ENCODE data around the gene GLTP. TPM values are rescaled to one million over a fixed set of nuclear protein-coding genes. Genes with fewer than 3 reads are reported as not detected.

Gene GLTP
- total RNA-seq, 1 experiment from 2014 or later: 55.2 TPM

DNA sequence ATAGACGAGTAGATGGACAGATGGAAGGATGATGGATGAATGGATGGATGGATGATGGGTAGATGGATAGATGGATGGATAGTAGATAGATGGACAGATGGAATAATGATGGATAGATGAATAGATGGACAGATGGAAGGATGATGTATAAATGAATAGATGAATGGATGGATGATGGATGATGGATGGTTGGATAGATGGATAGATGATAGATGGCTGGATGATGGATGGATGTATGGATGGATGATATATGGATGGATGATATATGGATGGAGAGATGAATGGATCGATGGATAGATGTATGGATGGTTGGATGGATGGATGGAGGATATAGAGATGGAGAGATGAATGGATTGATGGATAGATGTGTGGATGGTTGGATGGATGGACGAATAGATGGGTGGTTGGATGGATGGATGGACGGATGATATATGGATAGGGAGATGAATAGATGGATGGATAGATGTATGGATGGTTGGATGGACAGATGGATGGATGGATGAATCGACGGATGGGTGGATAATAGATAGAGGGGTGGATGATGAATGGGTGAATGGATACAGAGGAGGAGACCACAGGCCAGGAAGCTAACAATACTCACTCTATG, 66.4 kb downstream of the GLTP start:
- no peak for DNase-seq (ENCODE audit: low read depth in 1 of 2, low spot score in 2 of 2)
- Histone ChIP-seq H3K27ac (no peak overlapping the region), H3K36me3 (no peaks in the 10 kb centered on the region), H3K4me1 (replicated peaks) (peaks cover 2% of the 10 kb centered on the region), H3K27me3 (replicated peaks) (no peaks in the 10 kb centered on the region; the same call in 1 of the 2 replicates), H3K4me3 (no peak overlapping the region), H3K9me3 (replicated peaks) (0 out of 2 replicates have a peak, but pooled peaks cover 3% of the 10 kb centered on the region)

DNA sequence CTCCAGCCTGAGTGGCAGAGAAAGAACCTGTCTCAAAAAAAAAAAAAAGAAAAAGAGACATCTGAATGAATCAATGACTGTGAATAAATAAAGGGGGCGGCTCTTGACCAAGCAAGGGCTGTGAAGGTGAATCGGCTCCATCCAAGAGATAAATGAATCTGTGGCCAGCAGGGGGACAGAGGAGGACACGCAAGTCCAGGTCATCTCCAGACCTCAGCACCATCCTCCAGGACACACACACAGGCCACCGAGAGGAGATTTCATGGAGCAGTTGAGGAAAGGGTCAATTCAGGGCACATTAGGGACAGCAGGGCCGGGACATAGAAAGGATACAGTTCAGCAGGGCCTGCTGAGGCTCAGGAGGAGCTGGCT, 68.7 kb downstream of the GLTP start:
- H3K9me3 ChIP-seq (replicated peaks): 0 out of 2 replicates have a peak, but pooled peaks cover 3% of the 10 kb centered on the region
- no peak for DNase-seq (ENCODE audit: low read depth in 1 of 2, low spot score in 2 of 2)
- H3K36me3 ChIP-seq: no peaks in the 10 kb centered on the region
- H3K27ac ChIP-seq: no peak overlapping the region
- no peaks in the 10 kb centered on the region for H3K27me3 ChIP-seq (replicated peaks)
- H3K4me1 ChIP-seq (replicated peaks): no peaks in the 10 kb centered on the region
- H3K4me3 ChIP-seq: no peak overlapping the region

DNA sequence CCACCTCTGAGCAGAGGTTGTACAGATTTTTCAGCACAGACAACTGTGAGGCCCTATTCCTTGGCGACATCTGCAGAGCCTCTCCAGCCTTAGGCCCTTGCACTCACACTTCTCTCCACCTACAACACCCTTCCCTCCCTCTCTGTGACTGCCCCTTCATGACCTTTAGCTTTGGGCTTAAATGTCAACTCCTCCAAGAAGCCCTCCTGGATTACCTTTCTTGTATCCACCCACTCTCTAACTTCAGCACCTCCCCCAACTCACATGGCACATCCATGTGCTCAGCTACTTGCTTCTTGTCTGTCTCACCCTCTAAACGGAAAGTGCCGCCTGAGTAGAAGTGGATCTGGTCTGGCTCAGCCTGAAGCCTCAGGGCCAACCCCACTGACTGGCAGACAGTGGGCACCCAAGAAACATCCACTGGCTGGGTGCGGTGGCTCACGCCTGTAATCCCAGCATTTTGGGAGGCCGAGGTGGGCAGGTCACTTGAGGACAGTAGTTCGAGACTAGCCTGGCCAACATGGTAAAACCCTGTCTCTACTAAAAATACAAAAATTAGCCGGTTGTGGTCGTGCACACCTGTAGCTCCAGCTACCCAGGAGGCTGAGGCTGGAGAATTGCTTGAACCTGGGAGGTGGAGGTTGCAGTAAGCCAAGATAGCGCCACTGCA, 69.3 kb downstream of the GLTP start:
- DNase-seq (ENCODE audit: low read depth in 1 of 2, low spot score in 2 of 2): no peak
- Histone ChIP-seq H3K36me3 (no peaks in the 10 kb centered on the region), H3K9me3 (replicated peaks) (0 out of 2 replicates have a peak, but pooled peaks cover 3% of the 10 kb centered on the region), H3K4me1 (replicated peaks) (no peaks in the 10 kb centered on the region), H3K27me3 (replicated peaks) (no peaks in the 10 kb centered on the region), H3K4me3 (no peak overlapping the region), H3K27ac (no peak overlapping the region)

DNA sequence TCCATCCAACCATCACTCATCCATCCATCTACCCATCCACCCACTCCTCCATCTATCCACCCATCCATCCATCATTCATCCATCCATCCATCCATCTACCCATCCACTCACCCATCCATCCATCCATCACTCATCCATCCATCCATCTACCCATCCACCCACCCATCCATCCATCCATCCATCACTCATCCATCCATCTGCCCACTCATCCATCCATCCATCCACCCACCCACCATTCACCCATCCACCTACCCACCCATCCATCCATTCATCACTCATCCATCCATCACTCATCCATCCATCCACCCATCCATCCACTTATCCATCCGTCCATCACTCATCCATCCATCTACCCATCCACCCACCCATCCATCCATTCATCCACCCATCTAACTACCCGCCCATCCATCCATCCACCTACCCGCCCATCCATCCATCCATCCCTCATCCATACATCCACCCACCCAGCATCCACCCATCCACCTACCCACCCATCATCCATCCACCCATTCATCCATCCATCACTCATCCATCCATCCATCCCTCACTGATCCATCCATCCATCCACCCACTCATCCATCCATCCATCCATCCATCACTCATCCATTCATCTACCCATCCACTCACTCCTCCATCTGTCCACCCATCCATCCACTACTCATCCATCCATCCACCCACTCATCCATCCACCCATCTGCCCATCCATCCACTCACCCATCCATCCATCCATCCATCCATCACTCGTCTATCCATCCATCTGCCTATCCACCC, 71.3 kb downstream of the GLTP start:
- H3K27me3 ChIP-seq (replicated peaks): no peaks in the 10 kb centered on the region
- no peaks in the 10 kb centered on the region for H3K4me1 ChIP-seq (replicated peaks)
- 0 out of 2 replicates have a peak, but pooled peaks cover 2% of the 10 kb centered on the region for H3K9me3 ChIP-seq (replicated peaks)
- no peaks in the 10 kb centered on the region for H3K36me3 ChIP-seq
- H3K4me3 ChIP-seq: no peak overlapping the region
- H3K27ac ChIP-seq: no peak overlapping the region
- DNase-seq (ENCODE audit: low read depth in 1 of 2, low spot score in 2 of 2): no peak

DNA sequence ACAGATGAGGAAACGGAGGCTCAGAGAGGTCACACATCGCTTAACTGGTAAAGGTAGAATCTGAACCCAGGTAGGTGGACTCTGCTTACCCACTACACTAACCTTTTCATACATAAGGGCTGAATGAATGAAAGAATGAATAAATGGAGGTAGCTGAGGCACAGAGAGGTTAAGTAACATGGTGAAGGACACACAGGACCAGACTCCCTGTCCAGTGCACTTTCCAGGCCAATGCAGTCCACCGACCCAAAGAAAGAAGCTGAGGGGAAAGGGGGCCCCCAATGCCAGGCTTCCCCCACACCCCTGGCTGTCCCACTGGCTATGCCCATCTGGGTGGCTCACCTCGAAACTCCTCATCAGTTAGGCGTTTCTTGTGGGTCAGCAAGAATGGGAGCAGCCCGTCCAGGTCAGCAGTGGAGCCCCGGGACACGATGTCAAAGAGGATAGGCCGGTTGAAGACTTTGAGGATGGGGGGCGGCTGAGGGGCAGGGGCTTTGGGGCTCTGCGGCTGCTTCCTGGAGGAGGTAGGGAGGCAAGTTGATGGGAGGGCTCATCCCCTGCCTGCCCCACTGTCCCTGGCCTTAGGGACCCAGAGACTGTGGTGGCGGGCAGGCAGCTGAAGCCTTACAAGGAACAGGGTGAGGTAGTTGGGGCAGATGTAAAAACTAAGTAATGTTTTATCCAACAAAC, 72.2 kb downstream of the GLTP start:
- Histone ChIP-seq H3K9me3 (replicated peaks) (no peaks in the 10 kb centered on the region), H3K4me1 (replicated peaks) (no peaks in the 10 kb centered on the region), H3K27ac (no peak overlapping the region), H3K36me3 (no peaks in the 10 kb centered on the region), H3K27me3 (replicated peaks) (no peaks in the 10 kb centered on the region), H3K4me3 (no peak overlapping the region)
- no peak for DNase-seq (ENCODE audit: low read depth in 1 of 2, low spot score in 2 of 2)

DNA sequence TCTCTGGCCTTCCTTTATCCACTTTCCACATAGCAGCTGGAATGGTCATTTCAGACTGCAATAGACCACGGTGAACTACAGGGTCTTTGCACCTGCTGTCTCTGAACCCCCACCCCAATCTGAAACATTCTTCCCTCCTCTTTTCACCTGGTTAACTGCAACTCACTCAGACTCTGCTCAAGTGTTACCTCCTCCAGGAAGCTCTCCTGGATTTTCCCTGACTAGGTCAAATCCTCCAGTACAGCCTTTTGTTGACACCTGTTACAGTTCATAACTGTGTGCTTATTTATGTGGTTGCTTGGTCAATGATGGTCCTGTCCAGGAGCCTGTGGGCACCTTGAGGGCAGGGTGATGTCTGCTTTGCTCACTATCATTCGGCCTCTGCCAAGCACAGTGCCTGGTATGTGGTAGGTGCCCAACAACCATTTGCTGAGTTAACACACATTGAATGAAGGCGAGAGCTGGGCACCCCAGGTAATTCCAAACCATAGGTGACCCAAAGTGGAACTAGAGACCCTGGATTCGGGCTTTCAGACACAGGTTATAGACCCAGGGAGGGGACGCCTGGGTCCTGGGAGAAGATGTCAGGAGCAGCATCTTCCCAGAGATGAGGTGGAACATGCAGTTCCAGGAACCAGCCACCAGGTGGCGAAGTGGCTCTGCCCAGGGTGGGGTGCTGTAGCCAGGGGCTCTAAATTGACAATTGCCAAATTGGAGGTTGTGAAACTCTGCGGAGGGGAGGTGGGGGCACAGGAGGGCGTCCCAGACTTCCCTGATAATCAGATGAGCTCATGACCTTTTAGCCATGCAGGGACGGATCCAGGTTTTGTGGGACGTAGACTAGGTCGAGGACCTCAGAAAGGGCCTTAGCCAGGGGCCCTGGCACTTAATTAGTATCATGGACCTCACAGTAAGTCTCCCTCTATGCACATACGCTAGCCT, 75.2 kb downstream of the GLTP start:
- Histone ChIP-seq H3K27me3 (replicated peaks) (no peaks in the 10 kb centered on the region), H3K9me3 (replicated peaks) (no peaks in the 10 kb centered on the region), H3K36me3 (no peaks in the 10 kb centered on the region), H3K27ac (no peak overlapping the region), H3K4me3 (no peak overlapping the region), H3K4me1 (replicated peaks) (no peaks in the 10 kb centered on the region)
- DNase-seq (ENCODE audit: low read depth in 1 of 2, low spot score in 2 of 2): peak; percentile 58 to 60

DNA sequence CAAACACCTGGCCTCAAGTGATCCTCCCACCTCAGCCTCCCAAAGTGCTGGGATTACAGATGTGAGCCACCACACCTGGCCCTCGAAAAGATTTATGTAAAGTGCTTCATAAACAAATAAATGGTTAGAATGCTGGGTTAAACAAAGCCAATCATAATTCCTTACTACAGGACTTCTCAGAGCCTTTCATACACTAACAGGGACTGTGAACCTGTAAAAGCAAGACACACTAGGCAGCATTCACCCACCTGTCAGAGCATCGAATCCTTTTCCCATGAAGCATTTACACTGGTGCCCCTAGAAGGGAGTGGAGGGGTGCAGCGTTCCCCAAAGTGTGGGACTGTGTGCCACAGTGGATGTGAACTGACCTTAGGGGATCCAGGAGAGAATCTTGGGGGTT, 76.7 kb downstream of the GLTP start:
- DNase-seq (ENCODE audit: low read depth in 1 of 2, low spot score in 2 of 2): no peak
- H3K36me3 ChIP-seq: no peaks in the 10 kb centered on the region
- no peak overlapping the region for H3K4me3 ChIP-seq
- H3K27me3 ChIP-seq (replicated peaks): no peaks in the 10 kb centered on the region
- no peaks in the 10 kb centered on the region for H3K9me3 ChIP-seq (replicated peaks)
- H3K4me1 ChIP-seq (replicated peaks): no peaks in the 10 kb centered on the region
- no peak overlapping the region for H3K27ac ChIP-seq

DNA sequence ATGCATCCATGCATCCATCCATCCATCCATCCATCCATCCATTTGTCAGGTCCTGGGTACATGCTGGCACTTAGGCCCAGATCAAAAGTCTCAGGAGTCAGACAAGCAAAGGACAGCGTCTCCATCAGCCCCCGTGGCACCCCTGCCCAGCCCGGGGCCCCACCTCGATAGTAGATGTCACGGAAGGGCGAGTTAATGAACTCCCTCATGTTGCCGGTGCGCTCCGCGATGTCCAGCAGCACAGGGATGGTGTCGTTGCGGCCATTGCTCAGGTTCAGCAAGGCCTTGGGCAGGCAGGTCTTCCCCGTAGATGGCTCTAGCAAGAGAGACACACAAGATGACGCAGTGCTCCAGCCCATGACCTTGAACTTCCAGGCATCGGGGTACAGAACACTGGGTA, 77.5 kb downstream of the GLTP start:
- no peaks in the 10 kb centered on the region for H3K9me3 ChIP-seq (replicated peaks)
- H3K4me1 ChIP-seq (replicated peaks): no peaks in the 10 kb centered on the region
- H3K27ac ChIP-seq: no peak overlapping the region
- H3K4me3 ChIP-seq: no peak overlapping the region
- H3K27me3 ChIP-seq (replicated peaks): no peaks in the 10 kb centered on the region
- no peaks in the 10 kb centered on the region for H3K36me3 ChIP-seq
- DNase-seq (ENCODE audit: low read depth in 1 of 2, low spot score in 2 of 2): no peak

Other genes starting within 250 kb of the GLTP start
- gene FAM222A, start 166.7 kb downstream of the GLTP start, total RNA-seq (2014; rRNA removed; shearing (Covaris generic)): 7.4 and 7.8 TPM in 2 replicates
- gene TRPV4, start 47.1 kb downstream of the GLTP start, total RNA-seq (2014; rRNA removed; shearing (Covaris generic)): 0.16 TPM in 1 of 2 replicates, not detected in the other
- 28.6 and 43.9 TPM in 2 replicates for gene TCHP, start 19.7 kb upstream of the GLTP start, total RNA-seq (2014; rRNA removed; shearing (Covaris generic))
- gene GIT2, start 115.8 kb upstream of the GLTP start, total RNA-seq (2014; rRNA removed; shearing (Covaris generic)): 23.1 and 29.5 TPM in 2 replicates
- gene ANKRD13A, start 118.9 kb upstream of the GLTP start, total RNA-seq (2014; rRNA removed; shearing (Covaris generic)): 111 and 170 TPM in 2 replicates
- gene C12orf76, start 168.0 kb upstream of the GLTP start, total RNA-seq (2014; rRNA removed; shearing (Covaris generic)): 4.5 and 9.0 TPM in 2 replicates
- gene IFT81, start 243.8 kb upstream of the GLTP start, total RNA-seq (2014; rRNA removed; shearing (Covaris generic)): 9.8 and 10.6 TPM in 2 replicates

Data from SJSA1 (cell line).